NCI-H2196 treated with DMSO at 0.1 percent for 48 hours (cell line): Measurements from ENCODE around the gene TPRX2.
"Not testable (repeated sequence)": the region's sequence is repeated elsewhere in the genome, so short reads cannot be mapped to it uniquely, and the experiment has no call there.

Experiments used
- DNase-seq: peaks from one replicate; lab custom pipeline; 2025; ENCODE audit not compliant: unreplicated experiment; lab: John Stamatoyannopoulos, UW

TPRX2 gene

GRCh38 chr19:47858646-47859285, at the start of gene TPRX2:
TSS of gene TPRX2 (plus strand) at chr19:47859235. CDS start at chr19:47859247, 12 bp downstream.
- not testable (repeated sequence) for DNase-seq

GRCh38 chr19:47813304-47813994, 45.6 kb upstream of the TPRX2 start:
- no peak for DNase-seq

- DNase-seq, result no peak
These were observed 45.1 kb upstream of the TPRX2 start for GRCh38 chr19:47813995-47814328.

GRCh38 chr19:47816270-47816669, 42.8 kb upstream of the TPRX2 start:
- DNase-seq, result not testable (repeated sequence)

- DNase-seq, result not testable (repeated sequence)
These were observed 40.8 kb upstream of the TPRX2 start for GRCh38 chr19:47818221-47818620.

GRCh38 chr19:47819858-47820257, 39.2 kb upstream of the TPRX2 start:
- DNase-seq, result no peak

- DNase-seq, result no peak
These were observed 38.6 kb upstream of the TPRX2 start for GRCh38 chr19:47820410-47820809.

GRCh38 chr19:47821460-47822020, 37.5 kb upstream of the TPRX2 start, which contains the start of gene CRX:
TSS of gene CRX (plus strand) at chr19:47821937. CDS start at chr19:47834444, 12,507 bp downstream.
- no peak for DNase-seq

- no peak for DNase-seq
These were observed 34.6 kb upstream of the TPRX2 start for GRCh38 chr19:47824396-47824795.

GRCh38 chr19:47826800-47827199, 32.2 kb upstream of the TPRX2 start:
- DNase-seq, result no peak

- DNase-seq, result no peak
These were observed 26.3 kb upstream of the TPRX2 start for GRCh38 chr19:47832723-47833122.

- DNase-seq, result no peak
These were observed 23.0 kb upstream of the TPRX2 start for GRCh38 chr19:47836038-47836437.

- DNase-seq, result no peak
These were observed 19.6 kb upstream of the TPRX2 start for GRCh38 chr19:47839411-47839810.

- DNase-seq, result no peak
These were observed 19.1 kb upstream of the TPRX2 start for GRCh38 chr19:47839913-47840312.

- DNase-seq, result no peak
These were observed 16.1 kb upstream of the TPRX2 start for GRCh38 chr19:47842941-47843340.

GRCh38 chr19:47848425-47848822, 10.6 kb upstream of the TPRX2 start:
- no peak for DNase-seq

- DNase-seq, result no peak
These were observed 10.1 kb upstream of the TPRX2 start for GRCh38 chr19:47848823-47849473.

GRCh38 chr19:47853003-47853402, 6.0 kb upstream of the TPRX2 start:
- no peak for DNase-seq

GRCh38 chr19:47854459-47854858, 4.6 kb upstream of the TPRX2 start:
- no peak for DNase-seq

- not testable (repeated sequence) for DNase-seq
These were observed 804 bp upstream of the TPRX2 start for GRCh38 chr19:47858231-47858630.

- not testable (repeated sequence) for DNase-seq
These were observed 803 bp downstream of the TPRX2 start for GRCh38 chr19:47859838-47860237.
